Hematopoietic multipotent progenitor cell treated with erythropoietin and hydrocortisone succinate and interleukin-3 and kit ligand, for 4 days (in vitro differentiated cells): ENCODE results near the gene LHPP.
"Not testable (repeated sequence)": the region's sequence is repeated elsewhere in the genome, so short reads cannot be mapped to it uniquely, and the experiment has no call there.

Source experiments
- DNase-seq: peaks from one replicate; pipeline ENCODE4 v3.0.0-alpha.2; 2015

Gene LHPP

DNA sequence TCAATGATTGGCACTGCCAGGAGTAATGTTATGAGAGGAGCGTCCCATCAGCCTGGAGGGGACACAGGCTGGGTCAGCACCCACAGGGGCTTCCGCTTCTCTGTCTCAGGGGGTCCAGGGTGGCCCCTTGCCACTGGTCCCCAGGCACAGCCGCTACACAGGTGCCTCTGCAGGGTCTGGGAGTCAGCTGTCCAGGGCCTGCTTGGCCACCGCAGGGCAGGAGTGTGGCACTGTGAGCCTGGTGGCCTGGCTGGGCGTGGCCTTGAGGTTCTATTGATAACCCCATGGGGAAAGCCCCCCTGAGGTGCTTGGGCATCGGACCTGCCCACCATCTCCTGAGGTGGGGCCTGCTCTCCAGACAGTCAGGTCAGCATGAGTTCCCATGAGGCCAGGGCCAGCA lies 136.6 kb downstream of the LHPP start:
- DNase-seq: no peak

DNA sequence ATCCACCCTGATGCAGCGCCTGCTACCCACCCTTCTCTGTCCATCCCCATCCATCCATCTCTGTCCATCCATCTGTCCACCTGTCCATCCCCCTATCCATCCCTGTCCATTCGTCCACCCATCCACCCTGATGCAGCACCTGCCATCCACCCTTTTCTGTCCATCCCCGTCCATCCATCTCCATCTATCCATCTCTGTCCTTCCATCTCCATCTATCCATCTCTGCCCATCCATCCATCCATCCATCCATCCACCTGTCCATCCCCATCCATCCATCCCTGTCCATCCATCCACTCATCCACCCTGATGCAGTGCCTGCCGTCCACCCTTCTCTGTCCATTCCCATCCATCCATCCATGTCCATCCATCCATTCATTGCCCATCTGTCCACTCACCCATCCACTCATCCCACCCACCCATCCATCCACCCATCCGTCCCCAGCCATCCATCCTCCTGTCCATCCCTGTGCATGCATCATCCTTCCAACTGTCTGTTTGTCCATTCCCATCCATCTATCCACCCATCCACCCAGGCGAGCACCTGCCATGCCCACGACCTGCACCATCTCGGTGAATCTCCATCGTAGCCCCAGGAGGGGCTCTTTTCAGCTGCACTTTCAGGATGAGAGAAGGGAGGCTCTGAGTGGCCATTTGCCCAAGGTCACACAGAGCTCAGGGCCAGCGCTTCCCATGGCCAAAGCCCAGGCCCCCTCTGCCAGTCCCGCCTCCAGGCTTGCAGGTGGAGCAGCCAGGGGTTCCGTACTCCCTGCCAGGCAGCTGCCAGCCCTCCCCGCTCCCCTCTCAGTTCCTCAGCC lies 137.4 kb downstream of the LHPP start:
- no peak for DNase-seq

- no peak for DNase-seq
Observed at GRCh38 chr10:124599588-124600050, 138.0 kb downstream of the LHPP start.

- no peak for DNase-seq
Observed at GRCh38 chr10:124600051-124600880, 138.6 kb downstream of the LHPP start.

DNA sequence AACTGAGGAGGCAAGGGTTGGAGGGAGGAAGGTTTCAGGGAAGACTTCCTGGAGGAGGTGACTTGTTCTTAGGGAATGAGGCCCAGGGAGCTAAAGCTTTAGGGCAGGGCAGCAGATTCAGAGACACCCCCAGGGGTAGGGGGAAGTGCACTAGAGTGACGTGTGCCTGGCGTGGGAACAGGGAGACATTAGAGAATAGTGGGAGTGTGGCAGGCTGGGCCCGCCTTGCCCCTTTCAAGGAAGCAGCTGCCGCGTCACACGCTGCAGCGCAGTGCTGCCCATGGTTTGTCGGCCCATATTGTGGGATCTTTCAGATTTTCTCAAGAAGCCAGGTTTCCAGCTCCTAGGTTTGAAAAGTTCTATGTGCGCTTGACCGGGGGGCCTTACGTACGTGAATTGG lies 139.4 kb downstream of the LHPP start:
- no peak for DNase-seq

DNA sequence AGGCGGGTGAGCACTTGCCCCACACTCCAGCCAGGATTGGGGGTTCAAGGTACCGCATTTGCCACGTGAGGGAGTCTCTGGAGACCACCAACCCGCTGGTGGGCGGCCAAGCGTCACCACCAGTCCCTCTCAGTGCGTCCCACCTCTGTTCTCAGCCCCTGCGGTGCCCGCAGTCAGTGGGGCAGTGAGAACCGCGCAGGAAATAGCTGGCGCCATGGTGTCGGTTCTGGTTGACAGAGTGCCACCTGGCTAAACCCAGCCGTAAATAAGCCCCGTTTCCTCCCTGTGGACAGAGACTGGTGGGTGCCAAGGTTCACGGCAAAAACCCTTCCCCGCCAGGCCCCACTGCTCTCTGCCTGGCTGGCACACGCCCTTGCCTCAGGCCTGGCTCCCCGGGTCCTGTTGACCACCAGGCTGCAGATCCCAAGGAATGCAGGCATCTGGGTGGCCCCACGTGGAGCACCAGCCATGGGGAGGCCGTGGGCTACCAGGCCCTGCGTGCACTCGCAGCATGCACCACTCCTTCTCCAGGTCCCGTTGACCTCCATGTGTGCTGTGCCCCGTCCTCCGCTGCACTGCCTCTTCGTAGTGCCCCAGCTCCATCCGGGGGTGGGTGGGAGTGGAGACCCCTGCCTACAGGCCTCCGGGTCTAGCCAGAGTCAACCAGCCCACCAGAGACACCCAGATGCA lies 140.0 kb downstream of the LHPP start:
- DNase-seq: no peak

DNA sequence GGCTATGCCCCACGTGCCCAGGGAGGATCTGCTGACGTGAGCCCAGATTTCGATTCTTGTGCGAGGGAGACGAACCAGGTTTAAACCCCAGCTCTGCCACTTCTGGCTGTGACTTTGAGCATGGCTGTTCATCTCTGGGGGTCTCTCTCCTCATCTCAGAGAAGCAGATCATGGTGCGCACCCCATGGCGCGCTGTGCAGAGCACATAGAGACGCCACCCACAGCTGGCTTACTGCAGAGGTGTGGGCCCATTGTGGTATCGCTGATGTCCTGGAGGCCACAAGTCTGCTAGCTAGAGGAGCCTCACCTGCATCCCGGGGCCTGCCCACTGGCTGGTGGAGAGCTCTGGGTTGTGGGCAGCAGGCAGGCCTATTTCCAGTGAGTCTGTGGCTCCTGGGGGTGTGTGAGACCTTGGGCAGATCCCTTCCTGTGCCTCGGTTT lies 140.5 kb downstream of the LHPP start:
- DNase-seq: no peak

GRCh38 chr10:124602646-124603365 lies 141.2 kb downstream of the LHPP start:
- DNase-seq: no peak

GRCh38 chr10:124603376-124604213 lies 142.0 kb downstream of the LHPP start:
- no peak for DNase-seq

DNA sequence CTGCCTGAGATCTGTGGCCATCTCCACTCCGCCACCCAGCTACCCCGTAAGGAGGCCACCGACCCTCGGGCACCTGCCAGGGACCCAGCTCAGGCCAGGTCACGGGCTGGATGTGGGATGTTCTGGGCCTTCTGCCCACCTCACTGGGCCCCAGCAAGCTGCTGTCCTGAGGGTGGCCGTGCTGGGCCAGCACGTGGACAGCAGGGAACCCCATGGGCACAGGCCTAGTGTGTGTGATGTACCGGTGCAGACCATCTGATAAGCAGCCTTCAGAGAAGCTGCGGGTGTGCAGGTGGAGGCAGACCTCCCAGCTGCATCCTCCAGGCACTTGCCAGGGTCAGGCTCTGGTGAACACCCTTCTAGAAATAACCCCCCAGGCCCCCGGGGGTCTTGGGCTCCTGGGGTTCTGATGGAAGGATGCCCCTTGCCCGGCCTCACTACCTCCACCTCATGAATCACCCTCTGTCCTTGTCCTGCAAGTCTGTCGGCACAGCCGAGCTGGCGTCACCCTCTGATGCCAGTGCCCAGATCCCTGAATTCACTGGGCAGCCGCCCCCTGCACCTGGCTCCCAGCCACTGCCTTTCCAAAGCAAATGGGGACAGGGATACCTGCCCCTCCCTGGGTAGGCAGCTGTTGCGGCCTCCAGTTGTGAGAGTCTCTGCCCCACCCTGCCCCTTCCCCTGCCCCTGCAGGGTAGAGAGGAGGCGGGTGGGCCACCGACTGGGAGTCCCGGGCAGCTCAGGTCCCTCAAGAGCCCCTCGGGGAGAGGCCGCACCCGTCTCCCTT lies 142.8 kb downstream of the LHPP start:
- DNase-seq: no peak

DNA sequence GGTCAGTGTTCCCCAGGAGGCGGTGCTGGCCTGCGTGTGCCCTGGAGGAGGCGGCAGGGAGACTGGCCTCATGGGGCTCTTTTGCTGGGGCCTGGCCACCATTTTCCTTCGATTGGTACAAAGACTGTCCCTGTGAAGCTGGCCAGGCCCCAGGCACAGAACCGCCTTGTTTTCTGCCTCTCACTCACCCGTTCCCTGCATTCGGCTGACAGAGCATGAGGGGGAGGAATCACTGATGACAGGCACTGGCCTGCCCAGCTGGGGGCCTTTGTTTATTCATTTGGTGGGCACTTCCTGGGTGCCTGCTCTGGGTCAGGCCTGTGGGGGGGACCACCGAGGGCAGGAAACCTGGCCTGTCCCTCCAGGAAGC lies 143.4 kb downstream of the LHPP start:
- DNase-seq: no peak

GRCh38 chr10:124605481-124605855 lies 143.8 kb downstream of the LHPP start:
- no peak for DNase-seq

- no peak for DNase-seq
Observed at GRCh38 chr10:124605856-124606812, 144.5 kb downstream of the LHPP start.

GRCh38 chr10:124606822-124607221 lies 145.2 kb downstream of the LHPP start:
- no peak for DNase-seq

DNA sequence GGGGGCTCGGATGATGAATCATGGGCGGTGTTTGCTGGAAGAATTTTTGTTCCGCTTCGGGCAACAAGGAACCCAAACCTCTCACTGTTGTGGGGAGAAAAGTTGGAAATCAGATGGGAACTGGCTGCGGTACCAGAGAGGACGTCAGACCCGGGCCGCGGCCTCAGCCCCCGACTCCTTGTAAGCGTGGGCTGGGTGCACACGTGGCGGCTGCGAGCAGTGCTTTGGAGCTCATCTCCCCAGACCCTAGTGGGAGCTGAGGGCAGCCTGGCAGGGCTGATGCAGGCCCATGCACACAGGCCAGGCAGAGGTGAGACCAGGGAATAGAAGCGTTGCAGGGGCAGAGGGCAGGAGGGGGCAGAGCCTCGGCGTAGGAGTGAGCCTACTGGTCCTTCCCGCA lies 146.1 kb downstream of the LHPP start:
- DNase-seq: no peak

GRCh38 chr10:124608093-124608721 lies 146.6 kb downstream of the LHPP start:
- no peak for DNase-seq

- DNase-seq: no peak
Observed at GRCh38 chr10:124609698-124610097, 148.1 kb downstream of the LHPP start.

DNA sequence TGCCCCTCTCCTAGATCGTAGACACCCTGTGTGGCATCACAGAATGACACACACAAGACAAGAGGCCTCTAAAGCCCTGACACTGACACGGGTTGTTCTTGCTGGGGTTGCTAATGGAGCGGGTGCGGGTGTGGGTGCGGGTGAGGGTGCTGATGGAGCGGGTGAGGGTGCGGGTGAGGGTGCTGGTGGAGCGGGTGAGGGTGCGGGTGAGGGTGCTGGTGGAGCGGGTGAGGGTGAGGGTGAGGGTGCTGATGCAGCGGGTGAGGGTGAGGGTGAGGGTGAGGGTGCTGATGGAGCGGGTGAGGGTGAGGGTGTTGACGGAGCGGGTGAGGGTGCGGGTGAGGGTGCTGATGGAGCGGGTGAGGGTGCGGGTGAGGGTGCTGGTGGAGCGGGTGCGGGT lies 148.6 kb downstream of the LHPP start:
- DNase-seq: not testable (repeated sequence)

- not testable (repeated sequence) for DNase-seq
Observed at GRCh38 chr10:124610851-124611250, 149.2 kb downstream of the LHPP start.
